ENCODE results near the gene PAXX. TPM values are rescaled to one million over a fixed set of nuclear protein-coding genes. Genes with fewer than 3 reads are reported as not detected.

PAXX gene
- polyA plus RNA-seq, 1 donor (not counting 4 experiments of a cell fraction or from before 2014, with no cell fraction given), result 11.2 TPM

- H3K9me1 ChIP-seq (ENCODE audit: control insufficient read depth, extremely low read depth, insufficient read depth, low read length), result no peaks in the 10 kb centered on the region
- no peak overlapping the region for H2AFZ ChIP-seq (ENCODE audit: control insufficient read depth, low read length)
- no peaks in the 10 kb centered on the region for H3K27me3 ChIP-seq (ENCODE audit: control insufficient read depth, extremely low read depth, insufficient read depth, low read length)
- no peaks in the 10 kb centered on the region for H3K79me2 ChIP-seq (ENCODE audit: control insufficient read depth, insufficient read depth, low read length)
- dilution Hi-C loops (cut with MboI; ENCODE audit: extremely low pct_ligation_motif_present, low sequenced_read_pairs), result no loop called here
- H3K27ac ChIP-seq (ENCODE audit: control insufficient read depth, insufficient read depth, low read length), result no peak overlapping the region
- no peaks in the 10 kb centered on the region for H3K9me3 ChIP-seq (ENCODE audit: control insufficient read depth, low read depth, low read length)
- H3K9ac ChIP-seq (ENCODE audit: control insufficient read depth, extremely low read depth, insufficient read depth, low read length), result no peak overlapping the region
- FAIRE-seq, result no peak
- H3K4me1 ChIP-seq (ENCODE audit: control insufficient read depth, extremely low read depth, insufficient read depth, low read length), result no peaks in the 10 kb centered on the region
- DNase-seq (ENCODE audit: low read depth, low spot score), result no peak
- H3K4me3 ChIP-seq (ENCODE audit: control insufficient read depth in 2 of 3, extremely low read depth in 1 of 3, insufficient read depth in 2 of 3, low read depth in 1 of 3, low read length in 3 of 3), result no peak overlapping the region
- no peaks in the 10 kb centered on the region for H4K20me1 ChIP-seq (ENCODE audit: control insufficient read depth, extremely low read depth, insufficient read depth, low read length)
- H3K36me3 ChIP-seq (ENCODE audit: control insufficient read depth in 2 of 2, extremely low read depth in 1 of 2, insufficient read depth in 2 of 2, low read length in 2 of 2), result no peaks in the 10 kb centered on the region
- no peak for TF ChIP-seq EZH2 (IDR thresholded peaks at IDR 0.05; ENCODE audit: low read length)
- TF ChIP-seq, protein P1, sequence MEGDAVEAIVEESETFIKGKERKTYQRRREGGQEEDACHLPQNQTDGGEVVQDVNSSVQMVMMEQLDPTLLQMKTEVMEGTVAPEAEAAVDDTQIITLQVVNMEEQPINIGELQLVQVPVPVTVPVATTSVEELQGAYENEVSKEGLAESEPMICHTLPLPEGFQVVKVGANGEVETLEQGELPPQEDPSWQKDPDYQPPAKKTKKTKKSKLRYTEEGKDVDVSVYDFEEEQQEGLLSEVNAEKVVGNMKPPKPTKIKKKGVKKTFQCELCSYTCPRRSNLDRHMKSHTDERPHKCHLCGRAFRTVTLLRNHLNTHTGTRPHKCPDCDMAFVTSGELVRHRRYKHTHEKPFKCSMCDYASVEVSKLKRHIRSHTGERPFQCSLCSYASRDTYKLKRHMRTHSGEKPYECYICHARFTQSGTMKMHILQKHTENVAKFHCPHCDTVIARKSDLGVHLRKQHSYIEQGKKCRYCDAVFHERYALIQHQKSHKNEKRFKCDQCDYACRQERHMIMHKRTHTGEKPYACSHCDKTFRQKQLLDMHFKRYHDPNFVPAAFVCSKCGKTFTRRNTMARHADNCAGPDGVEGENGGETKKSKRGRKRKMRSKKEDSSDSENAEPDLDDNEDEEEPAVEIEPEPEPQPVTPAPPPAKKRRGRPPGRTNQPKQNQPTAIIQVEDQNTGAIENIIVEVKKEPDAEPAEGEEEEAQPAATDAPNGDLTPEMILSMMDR (optimal IDR thresholded peaks at IDR 0.05 in 1 of 3, IDR thresholded peaks at IDR 0.05 in 1 of 3, conservative IDR thresholded peaks at IDR 0.05 in 1 of 3; ENCODE audit: extremely low read depth in 1 of 3, insufficient read depth in 2 of 3, low read length in 3 of 3), result no peak
- no peak overlapping the region for H3K4me2 ChIP-seq (ENCODE audit: control insufficient read depth, extremely low read depth, insufficient read depth, low read depth, low read length)
Measured at GRCh38 chr9:137015976-137016375, 23.8 kb downstream of the PAXX start.

GRCh38 chr9:137016436-137016835 is 24.2 kb downstream of the PAXX start:
- Histone ChIP-seq H3K27ac (ENCODE audit: control insufficient read depth, insufficient read depth, low read length) (no peak overlapping the region), H3K36me3 (ENCODE audit: control insufficient read depth in 2 of 2, extremely low read depth in 1 of 2, insufficient read depth in 2 of 2, low read length in 2 of 2) (no peaks in the 10 kb centered on the region), H3K4me1 (ENCODE audit: control insufficient read depth, extremely low read depth, insufficient read depth, low read length) (no peaks in the 10 kb centered on the region), H3K9me3 (ENCODE audit: control insufficient read depth, low read depth, low read length) (no peaks in the 10 kb centered on the region), H2AFZ (ENCODE audit: control insufficient read depth, low read length) (no peak overlapping the region), H4K20me1 (ENCODE audit: control insufficient read depth, extremely low read depth, insufficient read depth, low read length) (no peaks in the 10 kb centered on the region), H3K9me1 (ENCODE audit: control insufficient read depth, extremely low read depth, insufficient read depth, low read length) (no peaks in the 10 kb centered on the region), H3K4me3 (ENCODE audit: control insufficient read depth in 2 of 3, extremely low read depth in 1 of 3, insufficient read depth in 2 of 3, low read depth in 1 of 3, low read length in 3 of 3) (no peak overlapping the region), H3K9ac (ENCODE audit: control insufficient read depth, extremely low read depth, insufficient read depth, low read length) (no peak overlapping the region), H3K27me3 (ENCODE audit: control insufficient read depth, extremely low read depth, insufficient read depth, low read length) (no peaks in the 10 kb centered on the region), H3K4me2 (ENCODE audit: control insufficient read depth, extremely low read depth, insufficient read depth, low read depth, low read length) (no peak overlapping the region), H3K79me2 (ENCODE audit: control insufficient read depth, insufficient read depth, low read length) (no peaks in the 10 kb centered on the region)
- FAIRE-seq, result no peak
- DNase-seq (ENCODE audit: low read depth, low spot score), result no peak
- TF ChIP-seq, protein P1 (optimal IDR thresholded peaks at IDR 0.05 in 1 of 3, IDR thresholded peaks at IDR 0.05 in 1 of 3, conservative IDR thresholded peaks at IDR 0.05 in 1 of 3; ENCODE audit: extremely low read depth in 1 of 3, insufficient read depth in 2 of 3, low read length in 3 of 3), result no peak
- dilution Hi-C loops (cut with MboI; ENCODE audit: extremely low pct_ligation_motif_present, low sequenced_read_pairs), result no loop called here
